ENCODE measurements around the gene MYL4.

The MYL4 gene

GRCh38 chr17:47229535-47230443 is 20.6 kb downstream of the MYL4 start:
- DNase-seq, result peak; percentile 86
- TF ChIP-seq CTCF (IDR thresholded peaks at IDR 0.05; ENCODE audit: low read depth, low read length), result peak; percentile 100
- Histone ChIP-seq H3K4me3 (ENCODE audit: low read depth, low read length) (peak overlapping the region; percentile 36), H3K27me3 (ENCODE audit: insufficient read depth, low read depth, severe bottlenecking) (no peaks in the 10 kb centered on the region), H3K27ac (no peak overlapping the region), H3K36me3 (no peaks in the 10 kb centered on the region), H3K9me3 (ENCODE audit: severe bottlenecking) (no peaks in the 10 kb centered on the region)

- H3K4me3 ChIP-seq (ENCODE audit: low read depth, low read length), result no peak overlapping the region
Observed at GRCh38 chr17:47230864-47231263, 21.7 kb downstream of the MYL4 start.

GRCh38 chr17:47231334-47231733 is 22.2 kb downstream of the MYL4 start:
- DNase-seq, result no peak
- no peaks in the 10 kb centered on the region for H3K36me3 ChIP-seq
- no peak overlapping the region for H3K27ac ChIP-seq
- H3K4me3 ChIP-seq (ENCODE audit: low read depth, low read length), result no peak overlapping the region
- no peaks in the 10 kb centered on the region for H3K27me3 ChIP-seq (ENCODE audit: insufficient read depth, low read depth, severe bottlenecking)
- TF ChIP-seq CTCF (IDR thresholded peaks at IDR 0.05; ENCODE audit: low read depth, low read length), result no peak
- H3K9me3 ChIP-seq (ENCODE audit: severe bottlenecking), result no peaks in the 10 kb centered on the region

More at GRCh38 chr17:47230864-47231263, 21.7 kb downstream of the MYL4 start:
- DNase-seq, result no peak
- no peaks in the 10 kb centered on the region for H3K27me3 ChIP-seq (ENCODE audit: insufficient read depth, low read depth, severe bottlenecking)
- no peak overlapping the region for H3K27ac ChIP-seq
- H3K9me3 ChIP-seq (ENCODE audit: severe bottlenecking), result no peaks in the 10 kb centered on the region
- no peak for TF ChIP-seq CTCF (IDR thresholded peaks at IDR 0.05; ENCODE audit: low read depth, low read length)
- no peaks in the 10 kb centered on the region for H3K36me3 ChIP-seq

- Histone ChIP-seq H3K4me3 (ENCODE audit: low read depth, low read length) (no peak overlapping the region), H3K9me3 (ENCODE audit: severe bottlenecking) (no peaks in the 10 kb centered on the region), H3K27me3 (ENCODE audit: insufficient read depth, low read depth, severe bottlenecking) (no peaks in the 10 kb centered on the region), H3K27ac (no peak overlapping the region), H3K36me3 (no peaks in the 10 kb centered on the region)
- no peak for TF ChIP-seq CTCF (IDR thresholded peaks at IDR 0.05; ENCODE audit: low read depth, low read length)
- no peak for DNase-seq
Observed at GRCh38 chr17:47231866-47232265, 22.7 kb downstream of the MYL4 start.

- Histone ChIP-seq H3K27ac (no peak overlapping the region), H3K9me3 (ENCODE audit: severe bottlenecking) (peaks cover 5% of the 10 kb centered on the region), H3K27me3 (ENCODE audit: insufficient read depth, low read depth, severe bottlenecking) (no peaks in the 10 kb centered on the region), H3K36me3 (no peaks in the 10 kb centered on the region), H3K4me3 (ENCODE audit: low read depth, low read length) (no peak overlapping the region)
- no peak for TF ChIP-seq CTCF (IDR thresholded peaks at IDR 0.05; ENCODE audit: low read depth, low read length)
- no peak for DNase-seq
Observed at GRCh38 chr17:47232465-47232864, 23.3 kb downstream of the MYL4 start.

Data from WERI-Rb-1 (cell line).